NCI-H2196 (cell line): ENCODE results near the gene HOXC11.

Experiments used
- DNase-seq: peaks from one replicate; lab custom pipeline; 2025; ENCODE audit not compliant: unreplicated experiment; lab: John Stamatoyannopoulos, UW

The HOXC11 gene

GRCh38 chr12:54009171-54010052 is 36.5 kb downstream of the HOXC11 start:
- DNase-seq = no peak

GRCh38 chr12:54010053-54010971 is 37.4 kb downstream of the HOXC11 start:
- DNase-seq = no peak

- DNase-seq = no peak
These were observed 38.2 kb downstream of the HOXC11 start for GRCh38 chr12:54010972-54011664.

GRCh38 chr12:54011665-54012532 is 39.0 kb downstream of the HOXC11 start:
- DNase-seq = no peak

GRCh38 chr12:54012631-54013409 is 39.9 kb downstream of the HOXC11 start:
- no peak for DNase-seq

GRCh38 chr12:54014377-54015017 is 41.6 kb downstream of the HOXC11 start:
- no peak for DNase-seq

GRCh38 chr12:54015018-54015931 is 42.3 kb downstream of the HOXC11 start:
- DNase-seq = no peak

GRCh38 chr12:54016051-54016450 is 43.1 kb downstream of the HOXC11 start:
- no peak for DNase-seq

- peak; percentile 68 for DNase-seq
These were observed 43.6 kb downstream of the HOXC11 start for GRCh38 chr12:54016478-54016964.

- peak; percentile 72 for DNase-seq
These were observed 44.3 kb downstream of the HOXC11 start for GRCh38 chr12:54017027-54017788.

GRCh38 chr12:54017878-54018467 is 45.0 kb downstream of the HOXC11 start:
- peak; percentile 97 for DNase-seq

GRCh38 chr12:54018468-54018984 is 45.6 kb downstream of the HOXC11 start:
- DNase-seq = peak; percentile 45

- DNase-seq = no peak
These were observed 46.3 kb downstream of the HOXC11 start for GRCh38 chr12:54019091-54019811.

GRCh38 chr12:54019924-54020590 is 47.1 kb downstream of the HOXC11 start:
- DNase-seq = no peak
